H1 (cell line): ENCODE data around the gene PLPPR1. TPM values are rescaled to one million over a fixed set of nuclear protein-coding genes. Genes with fewer than 3 reads are reported as not detected.

Experiments
- CTCF ChIA-PET: fragments of 300-600 bp; sonication (Branson Sonifier 250); formaldehyde crosslinking; loops from one replicate; lab custom pipeline; 2021; ENCODE audit not compliant: partially characterized antibody; lab: Charles Lee
- POLR2A ChIA-PET: fragments of 300-600 bp; sonication (Branson Sonifier 250); formaldehyde crosslinking; loops from one replicate; lab custom pipeline; 2021; ENCODE audit warnings: inconsistent platforms; ENCODE audit not compliant: partially characterized antibody; lab: Charles Lee
- DNase-seq, 2 experiments: peaks; one replicate each; pipeline versions ENCODE4 v3.0.0 to v3.0.0-alpha.2; 2010 to 2022; ENCODE audit warnings: low spot score in 2 of 2, low read depth in 1 of 2, mixed read lengths in 1 of 2
- FAIRE-seq: peaks from 2 replicates; lab custom pipeline; 2011; peaks lifted over from hg19 to GRCh38; lab: Jason Lieb, UNC
- H2AFZ ChIP-seq: 2 replicates; pipeline ENCODE4 v1.8.1; 2012; ENCODE audit warnings: low read length, inconsistent platforms
- H2AK5ac ChIP-seq: 2 replicates; pipeline ENCODE4 v1.6.1; 2013; ENCODE audit warnings: low read depth, low read length
- H2BK120ac ChIP-seq: replicated peaks from 2 replicates; pipeline ENCODE3; 2013; ENCODE audit warnings: low read depth, low read length, inconsistent platforms
- H2BK12ac ChIP-seq: 2 replicates; pipeline ENCODE4 v1.6.1; 2013; ENCODE audit warnings: low read depth, low read length
- H2BK15ac ChIP-seq: 2 replicates; pipeline ENCODE4 v1.6.1; 2013; ENCODE audit warnings: low read length
- H2BK20ac ChIP-seq: 2 replicates; pipeline ENCODE4 v1.6.1; 2013; ENCODE audit warnings: low read length
- H2BK5ac ChIP-seq: 2 replicates; pipeline ENCODE4 v1.6.1; 2013; ENCODE audit warnings: low read depth, low read length
- H3K14ac ChIP-seq: 2 replicates; pipeline ENCODE4 v1.6.1; 2013; ENCODE audit warnings: inconsistent platforms; ENCODE audit not compliant: insufficient read length
- H3K18ac ChIP-seq: 2 replicates; pipeline ENCODE4 v1.6.1; 2013; ENCODE audit warnings: low read length; ENCODE audit errors: extremely low read depth
- H3K23ac ChIP-seq: 2 replicates; pipeline ENCODE4 v1.6.1; 2013; ENCODE audit warnings: inconsistent platforms; ENCODE audit not compliant: insufficient read length
- H3K23me2 ChIP-seq: 2 replicates; pipeline ENCODE4 v1.6.1; 2013; ENCODE audit warnings: low read depth, low read length
- H3K27ac ChIP-seq: 2 replicates; pipeline ENCODE4 v1.6.1; 2011; ENCODE audit warnings: low read depth, low read length, inconsistent platforms
- H3K27me3 ChIP-seq, 4 experiments: replicated peaks in 1 of 4; 1 replicate in 1 of 4; 2 replicates in 3 of 4; pipeline versions ENCODE4 v1.6.1 to v1.8.1; 2011 to 2013; ENCODE audit warnings: low read length in 3 of 4, mild to moderate bottlenecking in 3 of 4, inconsistent platforms in 2 of 4, mixed read lengths in 2 of 4, moderate library complexity in 1 of 4; ENCODE audit not compliant: control insufficient read depth in 3 of 4, insufficient read depth in 3 of 4; ENCODE audit errors: extremely low read depth in 1 of 4
- H3K36me3 ChIP-seq, 4 experiments: 2 replicates each; pipeline versions ENCODE4 v1.6.1 to v1.8.1; 2011 to 2013; ENCODE audit warnings: mild to moderate bottlenecking in 4 of 4, low read length in 3 of 4, moderate library complexity in 2 of 4, control low read depth in 1 of 4, inconsistent platforms in 1 of 4; ENCODE audit not compliant: insufficient read depth in 4 of 4, control insufficient read depth in 2 of 4
- H3K4ac ChIP-seq: replicated peaks from 2 replicates; pipeline ENCODE3; 2013; ENCODE audit warnings: low read length, low read depth, mixed read lengths, inconsistent platforms; ENCODE audit not compliant: insufficient read length
- H3K4me1 ChIP-seq, 4 experiments: replicated peaks in 1 of 4; 1 replicate in 1 of 4; 2 replicates in 3 of 4; pipeline versions ENCODE4 v1.6.1 to v1.8.1; 2011 to 2013; ENCODE audit warnings: low read length in 3 of 4, inconsistent platforms in 2 of 4, mixed read lengths in 1 of 4; ENCODE audit not compliant: insufficient read depth in 4 of 4, control insufficient read depth in 3 of 4
- H3K4me2 ChIP-seq, 2 experiments: 2 replicates each; pipeline versions ENCODE4 v1.6.1 to v1.8.1; 2011 to 2013; ENCODE audit warnings: low read depth in 2 of 2, low read length in 2 of 2, control low read depth in 1 of 2, inconsistent platforms in 1 of 2, mild to moderate bottlenecking in 1 of 2; ENCODE audit not compliant: insufficient read depth in 1 of 2
- H3K4me3 ChIP-seq, 4 experiments: fragments of 200-600, 300-600 bp in 1 of 4; sonication (generic), shearing (Covaris generic), sonication (Bioruptor Twin) in 1 of 4; 2 replicates each; pipeline versions ENCODE4 v1.5.1 to v1.8.1; 2011 to 2016; ENCODE audit warnings: low read length in 4 of 4, low read depth in 3 of 4, control low read depth in 2 of 4, inconsistent platforms in 2 of 4, mild to moderate bottlenecking in 2 of 4, mixed read lengths in 1 of 4, moderate library complexity in 1 of 4; ENCODE audit not compliant: insufficient read depth in 2 of 4; ENCODE audit errors: extremely low read depth in 1 of 4
- H3K56ac ChIP-seq: replicated peaks from 2 replicates; pipeline ENCODE3; 2013; ENCODE audit warnings: low read depth, mild to moderate bottlenecking, mixed read lengths, low read length, inconsistent platforms; ENCODE audit not compliant: insufficient read length
- H3K79me1 ChIP-seq: 2 replicates; pipeline ENCODE4 v1.6.1; 2013; ENCODE audit warnings: low read depth, low read length, control low read depth
- H3K79me2 ChIP-seq, 2 experiments: 2 replicates each; pipeline versions ENCODE4 v1.6.1 to v1.8.1; 2012 to 2013; ENCODE audit warnings: low read length in 2 of 2, mild to moderate bottlenecking in 2 of 2, inconsistent platforms in 1 of 2; ENCODE audit not compliant: insufficient read depth in 2 of 2, control insufficient read depth in 1 of 2
- H3K9ac ChIP-seq, 4 experiments: replicated peaks in 1 of 4; 1 replicate in 1 of 4; 2 replicates in 3 of 4; pipeline versions ENCODE4 v1.6.1 to v1.8.1; 2011 to 2013; ENCODE audit warnings: low read depth in 3 of 4, low read length in 3 of 4, control low read depth in 2 of 4, mild to moderate bottlenecking in 2 of 4, moderate library complexity in 2 of 4, inconsistent platforms in 1 of 4; ENCODE audit errors: extremely low read depth in 1 of 4
- H3K9me3 ChIP-seq, 2 experiments: 2 replicates each; pipeline versions ENCODE4 v1.6.1 to v1.8.1; 2012 to 2013; ENCODE audit warnings: mild to moderate bottlenecking in 2 of 2, moderate library complexity in 2 of 2, control low read depth in 1 of 2, inconsistent platforms in 1 of 2, low read depth in 1 of 2, low read length in 1 of 2, mixed read lengths in 1 of 2; ENCODE audit not compliant: insufficient read depth in 2 of 2
- H4K20me1 ChIP-seq, 2 experiments: replicated peaks in 1 of 2; 2 replicates each; pipeline versions ENCODE3 to v1.8.1; 2011 to 2013; ENCODE audit warnings: inconsistent platforms in 2 of 2, low read length in 2 of 2, mild to moderate bottlenecking in 1 of 2; ENCODE audit not compliant: insufficient read depth in 2 of 2, control insufficient read depth in 1 of 2
- H4K5ac ChIP-seq: 2 replicates; pipeline ENCODE4 v1.6.1; 2013; ENCODE audit warnings: low read length, low read depth, mixed read lengths, inconsistent platforms; ENCODE audit not compliant: insufficient read length
- H4K8ac ChIP-seq: 2 replicates; pipeline ENCODE4 v1.8.0; 2013; ENCODE audit warnings: mild to moderate bottlenecking, moderate library complexity, low read length, inconsistent platforms; ENCODE audit not compliant: insufficient read depth; ENCODE audit errors: extremely low read depth
- H4K91ac ChIP-seq: replicated peaks from 2 replicates; pipeline ENCODE3; 2013; ENCODE audit warnings: low read length, mixed read lengths, inconsistent platforms; ENCODE audit not compliant: insufficient read length
- BCL11A ChIP-seq, 2 experiments: IDR thresholded peaks; one replicate each; pipeline ENCODE4 v1.6.1; 2011; ENCODE audit warnings: low read depth in 2 of 2, low read length in 2 of 2, mild to moderate bottlenecking in 2 of 2
- EZH2 ChIP-seq: fragments of 200-600 bp; sonication (generic); IDR thresholded peaks from 2 replicates; pipeline ENCODE4 v1.7.1; 2012; ENCODE audit warnings: low read depth, mild to moderate bottlenecking, moderate library complexity, low read length, inconsistent platforms; ENCODE audit not compliant: severe bottlenecking
- RAD21 ChIP-seq, 2 experiments: IDR thresholded peaks in 1 of 2; conservative IDR thresholded peaks in 1 of 2; 2 replicates each; pipeline ENCODE4 v1.6.1; 2011; ENCODE audit warnings: low read depth in 2 of 2, low read length in 2 of 2, improper control_type of control experiment in 1 of 2, inconsistent platforms in 1 of 2, mild to moderate bottlenecking in 1 of 2, moderate library complexity in 1 of 2
- RXRA ChIP-seq: IDR thresholded peaks from 2 replicates; pipeline ENCODE4 v1.6.1; 2011; ENCODE audit warnings: low read depth, mild to moderate bottlenecking, low read length, moderate library complexity; ENCODE audit not compliant: insufficient read depth
- SIRT6 ChIP-seq: IDR thresholded peaks from one replicate; pipeline ENCODE4 v1.7.1; 2012; ENCODE audit warnings: low read length, inconsistent platforms
- YY1 ChIP-seq: IDR thresholded peaks from 2 replicates; pipeline ENCODE4 v1.6.1; 2011; ENCODE audit warnings: low read depth, mild to moderate bottlenecking, low read length
- polyA plus RNA-seq, 7 experiments: library from polyadenylated mRNA; depleted of rRNA in 3 of 7; stranded (reverse) in 5 of 7; unstranded in 2 of 7; fragments of >200 nt in 5 of 7; fragments of 200-250 nt in 2 of 7; gene quantifications; 1 replicate in 5 of 7; 2 replicates in 1 of 7; 4 replicates in 1 of 7; pipeline versions ENCODE4 v1.2.1 to v1.2.3, GENCODE V29; 2011 to 2013; ENCODE audit warnings: missing spikeins in 2 of 7, mixed read lengths in 2 of 7
- total RNA-seq: library from RNA; stranded (reverse); fragmentation: NEBNext Ultra II Directional; extraction: Animal tissue kit (Norgen Biotek cat#: 25700); gene quantifications from 2 replicates; pipeline ENCODE4 v1.2.1, GENCODE V29; 2021

PLPPR1 gene
- total and polyA plus RNA-seq, 2 of the 8 experiments (the other 6 are each of a cell fraction or from before 2014, with no cell fraction given), result 1.4 to 1.8 TPM

DNA sequence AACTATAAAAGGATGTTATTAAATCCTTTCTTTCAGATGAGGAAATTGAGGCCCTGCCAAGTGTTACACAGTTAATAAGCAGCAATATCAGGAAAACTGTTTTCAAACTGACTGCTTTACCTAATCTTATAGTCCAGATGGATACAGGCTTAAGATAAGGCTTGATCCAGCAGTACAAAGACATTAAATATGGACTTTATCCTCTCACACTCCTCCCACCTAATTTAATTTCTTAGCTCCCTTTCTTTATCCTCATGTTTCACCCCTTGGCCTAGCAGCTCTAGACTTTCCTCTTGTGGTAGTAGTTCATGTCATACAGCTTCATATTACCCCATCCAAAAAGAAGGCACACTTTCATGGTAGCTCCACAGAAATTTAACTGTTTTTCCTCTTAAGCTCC lies 191.8 kb downstream of the PLPPR1 start:
- Histone ChIP-seq H3K79me1 (no peaks in the 10 kb centered on the region), H3K79me2 (no peaks in the 10 kb centered on the region), H2BK12ac (no peak overlapping the region), H4K5ac (no peak overlapping the region), H2BK120ac (no peak overlapping the region), H2BK5ac (no peak overlapping the region), H3K9me3 (no peaks in the 10 kb centered on the region), H3K4me2 (no peak overlapping the region), H4K8ac (no peak overlapping the region), H3K4me3 (no peak overlapping the region), H2BK20ac (no peak overlapping the region), H3K36me3 (no peaks in the 10 kb centered on the region), H3K4me1 (no peaks in the 10 kb centered on the region), H4K20me1 (no peaks in the 10 kb centered on the region), H3K18ac (no peak overlapping the region), H3K27ac (no peak overlapping the region), H2AFZ (no peak overlapping the region), H3K4ac (no peak overlapping the region), H3K27me3 (no peaks in the 10 kb centered on the region), H3K23ac (no peak overlapping the region), H3K56ac (no peak overlapping the region), H3K9ac (no peak overlapping the region), H2BK15ac (no peak overlapping the region), H3K23me2 (no peaks in the 10 kb centered on the region), H4K91ac (no peak overlapping the region), H2AK5ac (no peak overlapping the region), H3K14ac (no peak overlapping the region)
- POLR2A ChIA-PET, result no interaction called here
- no peak for FAIRE-seq
- CTCF ChIA-PET, result no interaction called here
- TF ChIP-seq BCL11A (IDR thresholded peaks at IDR 0.05; ENCODE audit: low read depth in 2 of 2, low read length in 2 of 2), result no peak
- no peak for TF ChIP-seq RAD21 (IDR thresholded peaks at IDR 0.05 in 1 of 2, conservative IDR thresholded peaks at IDR 0.05 in 1 of 2; ENCODE audit: low read depth in 2 of 2, low read length in 2 of 2)
- no peak for TF ChIP-seq RXRA
- TF ChIP-seq YY1, result no peak
- TF ChIP-seq SIRT6, result no peak
- no peak for TF ChIP-seq EZH2
- DNase-seq, result no peak
